H9 (cell line): Measurements from ENCODE around the gene LRSAM1. TPM values are rescaled to one million over a fixed set of nuclear protein-coding genes. Genes with fewer than 3 reads are reported as not detected.
A peak's percentile ranks its signal among the peaks of the same experiment; 100 is the strongest.

Experiments
- DNase-seq: peaks from one replicate; pipeline ENCODE4 v3.0.0-alpha.2; 2017
- H2AFZ ChIP-seq: one replicate; pipeline ENCODE4 v1.6.1; 2013; ENCODE audit warnings: mild to moderate bottlenecking, low read length, control low read depth, moderate library complexity
- H2AK5ac ChIP-seq: 2 replicates; pipeline ENCODE4 v1.6.1; 2013; ENCODE audit warnings: low read length, control low read depth, mixed read lengths; ENCODE audit not compliant: insufficient read length
- H2BK120ac ChIP-seq: one replicate; pipeline ENCODE4 v1.6.1; 2013; ENCODE audit warnings: low read depth, mild to moderate bottlenecking, low read length, control low read depth, inconsistent platforms; ENCODE audit not compliant: poor library complexity, severe bottlenecking
- H2BK12ac ChIP-seq: 2 replicates; pipeline ENCODE4 v1.6.1; 2013; ENCODE audit warnings: low read length, control low read depth, mixed read lengths, low read depth; ENCODE audit not compliant: insufficient read length
- H2BK15ac ChIP-seq: 2 replicates; pipeline ENCODE4 v1.6.1; 2013; ENCODE audit warnings: low read depth, low read length, control low read depth
- H2BK20ac ChIP-seq: one replicate; pipeline ENCODE4 v1.6.1; 2013; ENCODE audit warnings: low read depth, mild to moderate bottlenecking, low read length, control low read depth, inconsistent platforms; ENCODE audit not compliant: poor library complexity, severe bottlenecking
- H2BK5ac ChIP-seq: 2 replicates; pipeline ENCODE4 v1.6.1; 2013; ENCODE audit warnings: low read length, control low read depth, mixed read lengths; ENCODE audit not compliant: insufficient read length
- H3K14ac ChIP-seq: 2 replicates; pipeline ENCODE4 v1.6.1; 2013; ENCODE audit warnings: low read length, control low read depth; ENCODE audit not compliant: insufficient read depth
- H3K18ac ChIP-seq: 2 replicates; pipeline ENCODE4 v1.6.1; 2013; ENCODE audit warnings: low read depth, mild to moderate bottlenecking, mixed read lengths, low read length, control low read depth; ENCODE audit not compliant: insufficient read length
- H3K23ac ChIP-seq: 2 replicates; pipeline ENCODE4 v1.6.1; 2013; ENCODE audit warnings: low read length, control low read depth, mixed read lengths, low read depth; ENCODE audit not compliant: insufficient read length
- H3K23me2 ChIP-seq: 2 replicates; pipeline ENCODE4 v1.6.1; 2013; ENCODE audit warnings: low read depth, mild to moderate bottlenecking, mixed read lengths, low read length, control low read depth; ENCODE audit not compliant: insufficient read length, poor library complexity, severe bottlenecking
- H3K27ac ChIP-seq: 2 replicates; pipeline ENCODE4 v1.5.1; 2013; ENCODE audit warnings: low read length, control low read depth, mixed read lengths, low read depth; ENCODE audit not compliant: insufficient read length
- H3K27me3 ChIP-seq: 2 replicates; pipeline ENCODE4 v1.6.1; 2013; ENCODE audit warnings: low read length, control low read depth, inconsistent platforms; ENCODE audit not compliant: insufficient read depth
- H3K4ac ChIP-seq: 2 replicates; pipeline ENCODE4 v1.6.1; 2013; ENCODE audit warnings: low read depth, mild to moderate bottlenecking, control low read depth, inconsistent platforms, low read length, moderate library complexity
- H3K4me1 ChIP-seq: 2 replicates; pipeline ENCODE4 v1.6.1; 2013; ENCODE audit warnings: low read length, control low read depth, inconsistent platforms; ENCODE audit not compliant: insufficient read depth
- H3K4me2 ChIP-seq: 2 replicates; pipeline ENCODE4 v1.6.1; 2013; ENCODE audit warnings: low read length, control low read depth, mixed read lengths; ENCODE audit not compliant: insufficient read length, insufficient read depth
- H3K56ac ChIP-seq: 2 replicates; pipeline ENCODE4 v1.6.1; 2013; ENCODE audit warnings: low read depth, mild to moderate bottlenecking, mixed read lengths, low read length, control low read depth; ENCODE audit not compliant: insufficient read length
- H3K79me1 ChIP-seq: 2 replicates; pipeline ENCODE4 v1.6.1; 2013; ENCODE audit warnings: low read depth, mild to moderate bottlenecking, moderate library complexity, low read length, control low read depth, inconsistent platforms; ENCODE audit not compliant: insufficient read depth, poor library complexity, severe bottlenecking
- H3K79me2 ChIP-seq: 2 replicates; pipeline ENCODE4 v1.6.1; 2013; ENCODE audit warnings: low read length, control low read depth, inconsistent platforms; ENCODE audit not compliant: insufficient read depth
- H3K9ac ChIP-seq: 2 replicates; pipeline ENCODE4 v1.6.1; 2013; ENCODE audit warnings: low read length, control low read depth, mixed read lengths; ENCODE audit not compliant: insufficient read length; ENCODE audit errors: extremely low read depth
- H3K9me3 ChIP-seq: one replicate; pipeline ENCODE4 v1.6.1; 2013; ENCODE audit warnings: low read depth, low read length, inconsistent platforms; ENCODE audit not compliant: control insufficient read depth
- H3T11ph ChIP-seq: one replicate; pipeline ENCODE4 v1.6.1; 2013; ENCODE audit warnings: mild to moderate bottlenecking, low read length, control low read depth, inconsistent platforms
- H4K20me1 ChIP-seq: one replicate; pipeline ENCODE4 v1.6.1; 2013; ENCODE audit not compliant: control insufficient read depth, insufficient read length, insufficient read depth
- H4K5ac ChIP-seq: 2 replicates; pipeline ENCODE4 v1.6.1; 2013; ENCODE audit warnings: low read depth, mild to moderate bottlenecking, mixed read lengths, low read length, control low read depth; ENCODE audit not compliant: insufficient read length
- H4K8ac ChIP-seq: replicated peaks from 2 replicates; pipeline ENCODE4 v1.6.1; 2013; ENCODE audit warnings: low read length, control low read depth, mixed read lengths, low read depth; ENCODE audit not compliant: insufficient read length
- H4K91ac ChIP-seq: 2 replicates; pipeline ENCODE4 v1.6.1; 2013; ENCODE audit warnings: low read depth, mild to moderate bottlenecking, moderate library complexity, mixed read lengths, low read length, control low read depth; ENCODE audit not compliant: insufficient read length
- H3K27ac Mint-ChIP-seq, 3 experiments: 2 replicates in 2 of 3; 3 replicates in 1 of 3; pipeline ENCODE4 v1.8.0; 2020 to 2021; ENCODE audit warnings: mixed read lengths in 3 of 3, mild to moderate bottlenecking in 1 of 3, moderate library complexity in 1 of 3
- H3K27me3 Mint-ChIP-seq: 2 replicates; pipeline ENCODE4 v1.8.0; 2021; ENCODE audit warnings: low read depth, mild to moderate bottlenecking, moderate library complexity, mixed read lengths
- H3K36me3 Mint-ChIP-seq, 3 experiments: 2 replicates in 2 of 3; 3 replicates in 1 of 3; pipeline ENCODE4 v1.8.0; 2020 to 2021; ENCODE audit warnings: low read depth in 3 of 3, mixed read lengths in 3 of 3; ENCODE audit not compliant: insufficient read depth in 1 of 3
- H3K4me1 Mint-ChIP-seq, 2 experiments: 2 replicates each; pipeline ENCODE4 v1.8.0; 2020; ENCODE audit warnings: mixed read lengths in 2 of 2
- H3K4me3 Mint-ChIP-seq, 2 experiments: 2 replicates in 1 of 2; 3 replicates in 1 of 2; pipeline ENCODE4 v1.8.0; 2020 to 2021; ENCODE audit warnings: mild to moderate bottlenecking in 2 of 2, mixed read lengths in 2 of 2, moderate library complexity in 1 of 2
- H3K9me3 Mint-ChIP-seq, 2 experiments: 2 replicates in 1 of 2; 3 replicates in 1 of 2; pipeline ENCODE4 v1.8.0; 2020; ENCODE audit warnings: mild to moderate bottlenecking in 2 of 2, mixed read lengths in 2 of 2, moderate library complexity in 1 of 2
- CTCF ChIP-seq: fragments of 200-600 bp; sonication (generic); conservative IDR thresholded peaks from 3 replicates; pipeline ENCODE4 v1.8.0; 2021; ENCODE audit warnings: antibody characterized with exemption, mild to moderate bottlenecking
- WGBS: extraction: QIAGEN DNeasy Blood & Tissue Kit; methylation state at CpG from one replicate; pipeline ENCODE4 v1.1.7; 2013; ENCODE audit warnings: missing lambda C conversion rate, low lambda C conversion rate, mixed read lengths; ENCODE audit not compliant: insufficient read length; ENCODE audit errors: extremely low coverage; 5-methylcytosine and 5-hydroxymethylcytosine counted together
- total RNA-seq: library from RNA; stranded (reverse); gene quantifications from 2 replicates; pipeline ENCODE4 v1.2.1, GENCODE V29; 2021

Gene LRSAM1
- total RNA-seq, 1 experiment from 2014 or later: 16.2 TPM

GRCh38 chr9:127519301-127520166 is 68.2 kb downstream of the LRSAM1 start:
- H4K91ac ChIP-seq: no peak overlapping the region
- peak; percentile 68 for DNase-seq
- H3K23me2 ChIP-seq: no peaks in the 10 kb centered on the region
- H3K27ac Mint-ChIP-seq: peak overlapping the region; percentile 58 to 81 (median 62); a peak in 3 of 7 replicates
- peaks cover 4 to 6% of the 10 kb centered on the region in 2 experiments for H3K4me1 Mint-ChIP-seq
- H3K4me3 Mint-ChIP-seq: no peak overlapping the region
- peaks cover under 1% of the 10 kb centered on the region; the same call in 1 of the 2 replicates for H3K27me3 Mint-ChIP-seq
- no peaks in the 10 kb centered on the region for H3K79me1 ChIP-seq
- peaks cover 19% of the 10 kb centered on the region in 2 experiments for H3K9me3 Mint-ChIP-seq
- TF ChIP-seq CTCF: no peak
- H4K20me1 ChIP-seq: no peaks in the 10 kb centered on the region
- H3K56ac ChIP-seq: no peak overlapping the region
- no peak overlapping the region for H2BK5ac ChIP-seq
- no peak overlapping the region for H2AK5ac ChIP-seq
- H4K8ac ChIP-seq: no peak overlapping the region
- no peak overlapping the region for H2BK20ac ChIP-seq
- H2AFZ ChIP-seq: no peak overlapping the region
- H3K4ac ChIP-seq: no peak overlapping the region
- H4K5ac ChIP-seq: no peak overlapping the region
- no peak overlapping the region for H2BK15ac ChIP-seq
- peaks cover 14% of the 10 kb centered on the region for H3K9me3 ChIP-seq
- H2BK120ac ChIP-seq: no peak overlapping the region
- H3K36me3 Mint-ChIP-seq: peaks cover 38 to 62% (median 42%) of the 10 kb centered on the region in 3 experiments
- no peak overlapping the region for H3K4me2 ChIP-seq
- H3K4me1 ChIP-seq: peaks cover 2% of the 10 kb centered on the region; the same call in 1 of the 2 replicates
- H3K79me2 ChIP-seq: no peaks in the 10 kb centered on the region
- no peak overlapping the region for H3K14ac ChIP-seq
- no peak overlapping the region for H3K27ac ChIP-seq
- H3K27me3 ChIP-seq: no peaks in the 10 kb centered on the region
- no CpG with 5 or more reads among the region's 22 CpGs for WGBS
- no peak overlapping the region for H3K9ac ChIP-seq
- H2BK12ac ChIP-seq: no peak overlapping the region
- H3T11ph ChIP-seq: no peak overlapping the region
- H3K18ac ChIP-seq: no peak overlapping the region
- H3K23ac ChIP-seq: no peak overlapping the region
